Hippocampal formation (tissue), 2 donors: ENCODE results near the gene WWOX.

Source experiments
- DNase-seq, 2 donors: peaks; one replicate each; lab custom pipeline; 2025; lab: John Stamatoyannopoulos, UW

WWOX gene

GRCh38 chr16:78619811-78620210, 520.4 kb downstream of the WWOX start:
- no peak for DNase-seq

DNA sequence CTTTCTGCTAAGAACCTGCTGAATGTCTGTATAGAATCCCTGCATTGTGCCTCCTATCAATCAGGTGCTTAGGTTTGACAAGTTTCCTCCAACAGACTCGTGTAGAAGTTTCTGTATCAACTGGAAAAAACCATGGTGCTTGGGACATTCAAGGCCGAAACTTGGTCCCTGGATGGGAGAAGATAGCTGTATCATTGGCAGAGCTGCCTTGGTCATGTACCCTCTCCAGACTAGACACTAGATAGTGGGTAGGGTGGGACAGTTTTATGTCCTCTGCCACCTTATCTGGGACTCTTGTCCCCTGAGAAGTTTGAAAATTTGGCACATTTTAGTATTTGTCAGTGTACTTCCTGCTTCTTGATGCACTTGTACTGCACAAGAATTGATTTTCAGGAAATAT, 520.8 kb downstream of the WWOX start:
- no peak for DNase-seq

GRCh38 chr16:78623796-78624195, 524.3 kb downstream of the WWOX start:
- no peak for DNase-seq

- no peak for DNase-seq
These were observed 524.9 kb downstream of the WWOX start for GRCh38 chr16:78624366-78624765.

DNA sequence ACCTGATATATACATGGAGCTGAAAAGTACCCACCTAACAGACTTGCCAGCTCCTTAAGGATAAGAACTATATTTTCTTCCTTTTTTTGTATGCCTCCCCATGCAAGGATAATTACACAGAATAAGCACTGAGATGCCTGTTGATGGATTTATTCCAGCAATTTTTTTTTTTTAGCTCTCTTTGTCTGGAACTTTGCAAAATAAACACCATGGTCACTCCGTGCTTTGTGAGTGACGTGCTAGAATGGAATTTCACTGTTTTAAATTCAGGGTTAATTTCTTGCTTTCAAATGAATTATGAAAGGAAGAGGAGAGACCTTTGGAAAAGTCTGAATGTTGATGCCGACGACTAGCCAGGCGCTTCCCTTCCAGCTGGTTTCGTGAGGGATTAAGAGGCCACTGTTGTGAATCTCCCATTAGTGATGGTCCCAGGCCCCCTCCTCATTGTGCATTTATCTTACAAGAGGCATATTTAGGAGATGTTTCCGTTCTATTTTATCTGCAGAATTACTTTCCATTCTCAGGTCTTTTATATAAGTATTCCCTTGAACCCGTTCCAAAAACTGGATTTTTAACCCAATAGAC, 529.1 kb downstream of the WWOX start:
- no peak for DNase-seq

GRCh38 chr16:78629173-78629572, 529.7 kb downstream of the WWOX start:
- DNase-seq = no peak

DNA sequence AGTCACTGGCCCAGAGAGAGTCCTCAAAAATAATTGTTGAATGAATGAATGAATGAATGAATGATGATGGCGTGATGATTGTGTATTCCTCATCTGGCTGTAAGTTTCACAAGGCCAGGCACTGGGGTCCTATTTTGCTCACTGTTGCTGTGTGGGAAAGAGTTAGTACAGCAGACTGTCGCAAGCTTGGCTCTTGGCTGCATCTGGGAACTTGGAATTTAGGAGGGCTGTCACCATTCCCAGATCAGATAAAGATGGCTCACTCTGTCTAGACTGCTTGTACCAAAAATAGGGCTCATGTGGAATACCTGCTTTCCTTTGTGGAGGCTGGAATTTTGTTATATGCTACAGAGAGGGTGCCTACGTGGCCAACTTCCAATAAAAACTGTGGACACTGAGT, 530.6 kb downstream of the WWOX start:
- no peak for DNase-seq

DNA sequence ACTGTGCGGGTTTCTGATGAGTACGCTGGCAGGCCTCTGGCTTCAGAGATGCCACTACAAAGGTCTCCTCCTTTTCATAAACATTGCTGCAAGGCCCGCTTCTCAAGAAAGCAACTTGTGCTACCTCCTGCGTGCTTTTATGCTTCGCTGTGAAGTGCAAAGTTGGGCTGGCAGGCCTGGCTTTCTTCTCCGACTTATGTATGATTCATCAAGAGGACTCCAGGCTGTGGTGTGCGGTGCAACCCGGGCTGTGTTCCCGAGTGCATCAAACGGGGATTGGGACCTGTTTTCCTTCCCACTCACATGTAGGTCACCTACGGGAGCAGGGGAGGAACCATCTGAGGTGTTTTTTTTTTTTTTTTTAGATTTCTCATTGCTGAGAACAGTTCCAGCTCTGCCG, 534.1 kb downstream of the WWOX start:
- DNase-seq = no peak

GRCh38 chr16:78635807-78636206, 536.4 kb downstream of the WWOX start:
- no peak for DNase-seq

- no peak for DNase-seq
These were observed 538.9 kb downstream of the WWOX start for GRCh38 chr16:78638371-78638770.

- DNase-seq = no peak
These were observed 540.3 kb downstream of the WWOX start for GRCh38 chr16:78639775-78640174.

DNA sequence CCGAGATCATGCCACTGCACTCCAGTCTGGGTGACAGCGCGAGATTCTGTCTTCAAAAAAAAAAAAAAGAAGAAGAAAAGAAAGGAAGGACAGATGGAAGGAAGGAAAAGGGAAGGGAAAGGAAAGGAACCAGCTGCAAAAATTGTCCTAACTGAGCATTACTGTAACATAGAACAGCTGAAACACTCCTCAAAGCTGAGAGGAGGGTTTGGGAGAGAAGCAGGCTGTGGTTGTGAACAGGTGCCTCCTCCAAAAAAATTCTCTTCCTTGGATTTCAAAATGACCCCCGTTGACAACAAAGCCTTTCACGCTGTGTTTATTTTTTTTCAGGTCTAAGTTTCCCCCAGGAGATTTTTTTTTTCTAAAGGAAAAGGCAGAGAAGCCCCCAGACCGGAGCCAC, 541.4 kb downstream of the WWOX start:
- no peak for DNase-seq

DNA sequence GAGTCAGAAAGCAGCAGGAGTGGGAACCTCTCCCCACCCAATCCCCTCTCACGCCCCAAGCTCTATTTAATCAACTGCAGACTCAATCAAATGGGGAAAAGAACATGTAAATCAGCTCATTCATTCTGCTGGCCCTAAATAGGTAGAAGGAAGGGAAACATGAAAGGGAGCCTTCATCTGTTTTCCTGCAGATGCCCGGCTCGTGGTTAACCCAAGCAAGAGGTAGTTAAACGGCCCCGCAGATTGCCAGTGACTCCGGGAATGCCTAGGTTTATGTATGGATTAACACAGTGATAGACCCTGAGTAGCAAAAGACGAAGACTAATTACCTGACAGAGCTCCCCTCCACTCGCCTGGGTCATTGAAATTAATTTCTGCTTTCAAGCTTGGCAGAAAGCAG, 542.0 kb downstream of the WWOX start:
- no peak for DNase-seq

DNA sequence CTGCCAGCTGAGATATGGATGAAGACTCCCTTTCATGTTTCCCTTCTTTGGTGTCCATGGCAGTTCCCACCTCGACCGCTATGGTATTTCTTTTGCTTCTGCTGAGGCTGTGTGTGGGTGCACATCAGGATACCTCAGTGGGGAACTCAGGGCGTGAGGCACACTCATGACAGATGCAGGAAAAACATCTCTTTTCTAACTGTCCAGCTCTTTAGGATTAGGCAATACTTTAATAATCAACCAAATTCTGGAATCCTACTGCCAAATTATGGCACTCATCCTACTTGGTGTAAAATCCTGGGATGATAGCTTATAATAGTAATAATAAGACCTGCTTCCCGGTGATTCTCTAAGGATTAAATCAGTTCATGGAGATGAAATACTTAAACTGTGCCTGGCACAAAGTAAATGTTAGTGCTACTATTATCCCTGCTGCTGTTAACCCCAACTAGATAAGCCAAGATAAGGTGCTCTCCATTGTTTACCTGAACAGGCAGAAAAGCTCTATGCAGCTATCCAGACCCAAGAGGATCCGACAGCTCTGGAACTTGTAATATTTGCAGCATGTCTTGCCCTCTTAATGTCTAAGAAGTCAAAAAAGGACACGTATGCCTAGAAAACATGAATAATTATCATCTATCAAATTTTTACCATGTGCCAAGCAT, 543.3 kb downstream of the WWOX start:
- no peak for DNase-seq

GRCh38 chr16:78645657-78646056, 546.2 kb downstream of the WWOX start:
- no peak for DNase-seq

DNA sequence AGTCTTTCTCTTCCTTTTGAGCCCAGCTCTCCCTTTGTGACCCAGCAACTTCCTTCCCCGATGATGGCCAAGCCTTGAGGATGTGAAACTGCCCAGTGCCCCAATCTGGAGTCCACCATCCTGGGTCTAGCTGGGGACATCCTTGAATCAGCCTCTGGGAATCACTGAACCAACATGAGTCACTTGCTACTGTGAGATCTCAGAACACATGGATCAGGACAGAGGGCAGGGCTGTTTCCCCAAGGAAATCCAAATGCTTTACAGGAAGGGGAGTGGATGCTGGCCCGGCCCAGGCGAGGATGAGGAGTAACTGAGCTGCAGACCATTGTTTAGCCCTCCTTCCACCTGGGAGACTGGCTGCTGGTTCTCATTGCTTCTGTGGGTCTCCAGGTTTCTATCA, 547.6 kb downstream of the WWOX start:
- no peak for DNase-seq

DNA sequence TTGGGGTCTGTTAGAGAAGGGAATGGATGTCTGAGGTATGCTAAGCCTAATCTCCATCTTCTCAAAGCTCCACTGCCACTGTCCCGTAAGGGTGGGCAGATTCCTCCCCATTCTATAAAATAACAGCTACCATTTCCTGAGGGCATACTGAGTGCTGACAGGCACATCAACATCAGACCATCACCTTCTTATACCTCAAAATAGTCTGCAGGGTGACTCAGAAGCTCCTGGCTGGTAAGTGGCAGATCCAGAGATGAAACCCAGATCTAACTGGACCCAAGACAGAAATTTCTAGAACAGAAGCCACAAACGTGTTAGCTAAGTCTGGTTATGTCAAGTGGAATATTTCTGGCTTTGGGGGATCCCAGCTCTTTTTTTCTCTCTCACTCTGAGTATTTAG, 548.0 kb downstream of the WWOX start:
- no peak for DNase-seq

DNA sequence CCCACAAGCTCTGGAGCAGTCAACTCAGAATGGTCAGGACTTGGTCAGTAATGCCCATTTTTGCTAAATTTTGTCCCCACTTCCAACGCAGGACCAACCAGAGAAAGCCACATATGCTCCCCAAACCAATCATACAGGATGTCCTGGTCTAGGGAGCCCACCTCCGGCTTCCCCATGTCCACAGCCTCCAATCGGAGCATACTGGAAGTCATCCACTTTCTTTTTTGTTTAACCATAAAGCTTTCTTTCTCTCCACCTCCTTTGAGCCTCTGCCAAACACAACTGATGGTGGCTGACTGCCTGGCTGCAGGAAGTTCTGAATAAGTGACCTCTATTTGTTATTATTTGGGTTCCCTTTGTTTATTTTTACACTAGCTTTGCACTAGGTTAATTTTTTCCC, 549.1 kb downstream of the WWOX start:
- no peak for DNase-seq

DNA sequence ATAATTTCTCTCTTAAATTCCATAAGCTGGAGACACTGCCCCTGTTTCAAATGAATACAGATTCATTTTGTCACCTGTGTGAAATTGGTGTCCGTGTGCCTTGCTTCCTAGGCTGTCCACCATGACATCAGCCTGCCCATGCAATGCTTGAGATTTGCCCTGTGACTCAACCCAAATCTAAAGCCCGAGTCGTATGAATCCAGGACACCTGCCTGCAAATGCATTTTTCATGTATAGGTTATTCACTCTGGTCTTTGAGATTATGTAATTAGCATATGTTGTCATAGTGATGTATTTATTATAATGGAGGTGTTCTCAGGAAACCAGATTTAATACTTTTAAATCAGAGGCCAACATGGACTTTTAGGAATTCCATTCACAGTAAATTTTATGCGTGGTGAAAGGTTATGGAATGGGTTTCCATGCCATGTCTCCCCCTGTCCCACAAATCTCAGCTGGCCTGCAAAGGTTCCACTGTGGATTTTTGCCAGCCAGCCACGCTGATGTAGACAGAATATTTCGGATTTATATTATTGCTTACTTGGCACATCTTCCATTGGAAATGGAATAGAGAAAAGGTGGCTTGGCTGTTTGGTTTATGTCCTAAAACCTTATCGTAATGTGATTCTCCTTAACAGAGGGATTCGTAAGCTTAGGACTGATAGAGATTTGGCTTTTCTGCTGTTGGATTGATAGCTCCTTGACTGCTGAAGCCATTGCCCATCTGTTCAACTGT, 551.1 kb downstream of the WWOX start:
- no peak for DNase-seq

- DNase-seq = no peak
These were observed 555.5 kb downstream of the WWOX start for GRCh38 chr16:78654929-78655328.

GRCh38 chr16:78655331-78656113, 556.1 kb downstream of the WWOX start:
- no peak for DNase-seq

DNA sequence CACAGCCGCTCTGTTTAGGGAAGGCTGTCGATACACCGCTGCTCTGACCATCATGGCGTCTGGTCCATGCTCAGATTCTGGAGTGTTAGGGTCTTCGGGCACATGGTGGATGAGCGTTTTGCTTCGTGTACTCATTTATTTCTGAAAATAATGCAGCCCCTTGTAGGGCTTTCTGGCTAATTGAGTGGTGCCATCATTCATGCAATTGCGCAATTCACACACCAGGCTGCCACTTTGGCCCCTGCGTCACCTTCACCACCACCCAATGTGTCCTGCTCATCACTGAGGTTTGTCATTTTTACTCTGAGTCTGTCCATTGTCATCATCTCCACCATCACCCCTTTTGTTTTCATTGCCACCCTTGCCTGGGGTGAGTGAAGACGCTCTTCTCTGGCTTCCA, 557.4 kb downstream of the WWOX start:
- no peak for DNase-seq

- DNase-seq = no peak
These were observed 559.8 kb downstream of the WWOX start for GRCh38 chr16:78659216-78659615.
